H9 (cell line): ENCODE results near the gene UBAC2. TPM values are rescaled to one million over a fixed set of nuclear protein-coding genes. Genes with fewer than 3 reads are reported as not detected.

ENCODE experiments used
- DNase-seq: peaks from one replicate; pipeline ENCODE4 v3.0.0-alpha.2; 2017
- H2AFZ ChIP-seq: one replicate; pipeline ENCODE4 v1.6.1; 2013; ENCODE audit warnings: mild to moderate bottlenecking, low read length, control low read depth, moderate library complexity
- H2AK5ac ChIP-seq: 2 replicates; pipeline ENCODE4 v1.6.1; 2013; ENCODE audit warnings: low read length, control low read depth, mixed read lengths; ENCODE audit not compliant: insufficient read length
- H2BK120ac ChIP-seq: one replicate; pipeline ENCODE4 v1.6.1; 2013; ENCODE audit warnings: low read depth, mild to moderate bottlenecking, low read length, control low read depth, inconsistent platforms; ENCODE audit not compliant: poor library complexity, severe bottlenecking
- H2BK12ac ChIP-seq: 2 replicates; pipeline ENCODE4 v1.6.1; 2013; ENCODE audit warnings: low read length, control low read depth, mixed read lengths, low read depth; ENCODE audit not compliant: insufficient read length
- H2BK15ac ChIP-seq: 2 replicates; pipeline ENCODE4 v1.6.1; 2013; ENCODE audit warnings: low read depth, low read length, control low read depth
- H2BK20ac ChIP-seq: one replicate; pipeline ENCODE4 v1.6.1; 2013; ENCODE audit warnings: low read depth, mild to moderate bottlenecking, low read length, control low read depth, inconsistent platforms; ENCODE audit not compliant: poor library complexity, severe bottlenecking
- H2BK5ac ChIP-seq: 2 replicates; pipeline ENCODE4 v1.6.1; 2013; ENCODE audit warnings: low read length, control low read depth, mixed read lengths; ENCODE audit not compliant: insufficient read length
- H3K14ac ChIP-seq: 2 replicates; pipeline ENCODE4 v1.6.1; 2013; ENCODE audit warnings: low read length, control low read depth; ENCODE audit not compliant: insufficient read depth
- H3K18ac ChIP-seq: 2 replicates; pipeline ENCODE4 v1.6.1; 2013; ENCODE audit warnings: low read depth, mild to moderate bottlenecking, mixed read lengths, low read length, control low read depth; ENCODE audit not compliant: insufficient read length
- H3K23ac ChIP-seq: 2 replicates; pipeline ENCODE4 v1.6.1; 2013; ENCODE audit warnings: low read length, control low read depth, mixed read lengths, low read depth; ENCODE audit not compliant: insufficient read length
- H3K23me2 ChIP-seq: 2 replicates; pipeline ENCODE4 v1.6.1; 2013; ENCODE audit warnings: low read depth, mild to moderate bottlenecking, mixed read lengths, low read length, control low read depth; ENCODE audit not compliant: insufficient read length, poor library complexity, severe bottlenecking
- H3K27ac ChIP-seq: 2 replicates; pipeline ENCODE4 v1.5.1; 2013; ENCODE audit warnings: low read length, control low read depth, mixed read lengths, low read depth; ENCODE audit not compliant: insufficient read length
- H3K27me3 ChIP-seq: 2 replicates; pipeline ENCODE4 v1.6.1; 2013; ENCODE audit warnings: low read length, control low read depth, inconsistent platforms; ENCODE audit not compliant: insufficient read depth
- H3K4ac ChIP-seq: 2 replicates; pipeline ENCODE4 v1.6.1; 2013; ENCODE audit warnings: low read depth, mild to moderate bottlenecking, control low read depth, inconsistent platforms, low read length, moderate library complexity
- H3K4me1 ChIP-seq: 2 replicates; pipeline ENCODE4 v1.6.1; 2013; ENCODE audit warnings: low read length, control low read depth, inconsistent platforms; ENCODE audit not compliant: insufficient read depth
- H3K4me2 ChIP-seq: 2 replicates; pipeline ENCODE4 v1.6.1; 2013; ENCODE audit warnings: low read length, control low read depth, mixed read lengths; ENCODE audit not compliant: insufficient read length, insufficient read depth
- H3K56ac ChIP-seq: 2 replicates; pipeline ENCODE4 v1.6.1; 2013; ENCODE audit warnings: low read depth, mild to moderate bottlenecking, mixed read lengths, low read length, control low read depth; ENCODE audit not compliant: insufficient read length
- H3K79me1 ChIP-seq: 2 replicates; pipeline ENCODE4 v1.6.1; 2013; ENCODE audit warnings: low read depth, mild to moderate bottlenecking, moderate library complexity, low read length, control low read depth, inconsistent platforms; ENCODE audit not compliant: insufficient read depth, poor library complexity, severe bottlenecking
- H3K79me2 ChIP-seq: 2 replicates; pipeline ENCODE4 v1.6.1; 2013; ENCODE audit warnings: low read length, control low read depth, inconsistent platforms; ENCODE audit not compliant: insufficient read depth
- H3K9ac ChIP-seq: 2 replicates; pipeline ENCODE4 v1.6.1; 2013; ENCODE audit warnings: low read length, control low read depth, mixed read lengths; ENCODE audit not compliant: insufficient read length; ENCODE audit errors: extremely low read depth
- H3K9me3 ChIP-seq: one replicate; pipeline ENCODE4 v1.6.1; 2013; ENCODE audit warnings: low read depth, low read length, inconsistent platforms; ENCODE audit not compliant: control insufficient read depth
- H3T11ph ChIP-seq: one replicate; pipeline ENCODE4 v1.6.1; 2013; ENCODE audit warnings: mild to moderate bottlenecking, low read length, control low read depth, inconsistent platforms
- H4K20me1 ChIP-seq: one replicate; pipeline ENCODE4 v1.6.1; 2013; ENCODE audit not compliant: control insufficient read depth, insufficient read length, insufficient read depth
- H4K5ac ChIP-seq: 2 replicates; pipeline ENCODE4 v1.6.1; 2013; ENCODE audit warnings: low read depth, mild to moderate bottlenecking, mixed read lengths, low read length, control low read depth; ENCODE audit not compliant: insufficient read length
- H4K8ac ChIP-seq: replicated peaks from 2 replicates; pipeline ENCODE4 v1.6.1; 2013; ENCODE audit warnings: low read length, control low read depth, mixed read lengths, low read depth; ENCODE audit not compliant: insufficient read length
- H4K91ac ChIP-seq: 2 replicates; pipeline ENCODE4 v1.6.1; 2013; ENCODE audit warnings: low read depth, mild to moderate bottlenecking, moderate library complexity, mixed read lengths, low read length, control low read depth; ENCODE audit not compliant: insufficient read length
- H3K27ac Mint-ChIP-seq, 3 experiments: 2 replicates in 2 of 3; 3 replicates in 1 of 3; pipeline ENCODE4 v1.8.0; 2020 to 2021; ENCODE audit warnings: mixed read lengths in 3 of 3, mild to moderate bottlenecking in 1 of 3, moderate library complexity in 1 of 3
- H3K27me3 Mint-ChIP-seq: 2 replicates; pipeline ENCODE4 v1.8.0; 2021; ENCODE audit warnings: low read depth, mild to moderate bottlenecking, moderate library complexity, mixed read lengths
- H3K36me3 Mint-ChIP-seq, 3 experiments: 2 replicates in 2 of 3; 3 replicates in 1 of 3; pipeline ENCODE4 v1.8.0; 2020 to 2021; ENCODE audit warnings: low read depth in 3 of 3, mixed read lengths in 3 of 3; ENCODE audit not compliant: insufficient read depth in 1 of 3
- H3K4me1 Mint-ChIP-seq, 2 experiments: 2 replicates each; pipeline ENCODE4 v1.8.0; 2020; ENCODE audit warnings: mixed read lengths in 2 of 2
- H3K4me3 Mint-ChIP-seq, 2 experiments: 2 replicates in 1 of 2; 3 replicates in 1 of 2; pipeline ENCODE4 v1.8.0; 2020 to 2021; ENCODE audit warnings: mild to moderate bottlenecking in 2 of 2, mixed read lengths in 2 of 2, moderate library complexity in 1 of 2
- H3K9me3 Mint-ChIP-seq, 2 experiments: 2 replicates in 1 of 2; 3 replicates in 1 of 2; pipeline ENCODE4 v1.8.0; 2020; ENCODE audit warnings: mild to moderate bottlenecking in 2 of 2, mixed read lengths in 2 of 2, moderate library complexity in 1 of 2
- WGBS: extraction: QIAGEN DNeasy Blood & Tissue Kit; methylation state at CpG from one replicate; pipeline ENCODE4 v1.1.7; 2013; ENCODE audit warnings: missing lambda C conversion rate, low lambda C conversion rate, mixed read lengths; ENCODE audit not compliant: insufficient read length; ENCODE audit errors: extremely low coverage; 5-methylcytosine and 5-hydroxymethylcytosine counted together
- total RNA-seq: library from RNA; stranded (reverse); gene quantifications from 2 replicates; pipeline ENCODE4 v1.2.1, GENCODE V29; 2021
- TF ChIP-seq, protein P1 (sequence below): fragments of 200-600 bp; sonication (generic); conservative IDR thresholded peaks from 3 replicates; pipeline ENCODE4 v1.8.0; 2021; ENCODE audit warnings: antibody characterized with exemption, mild to moderate bottlenecking

Gene UBAC2
- total RNA-seq, 1 experiment from 2014 or later = 52.3 TPM

GRCh38 chr13:99266827-99267226, 66.2 kb downstream of the UBAC2 start:
- no peaks in the 10 kb centered on the region for H3K27me3 ChIP-seq
- Mint-ChIP-seq H3K36me3 (peaks cover 0 to 5% (median 0%) of the 10 kb centered on the region in 3 experiments; a peak in 2 of 7 replicates), H3K4me3 (no peak overlapping the region), H3K9me3 (no peaks in the 10 kb centered on the region), H3K27me3 (no peaks in the 10 kb centered on the region; the same call in 1 of the 2 replicates), H3K27ac (no peak overlapping the region), H3K4me1 (peaks cover 3% of the 10 kb centered on the region in 2 experiments; a peak in 2 of 4 replicates)
- H2AFZ ChIP-seq = no peak overlapping the region
- H3K4me2 ChIP-seq = no peak overlapping the region
- H3K4ac ChIP-seq = no peak overlapping the region
- WGBS = no CpG with 5 or more reads among the region's 6 CpGs
- H2AK5ac ChIP-seq = no peak overlapping the region
- H4K20me1 ChIP-seq = no peaks in the 10 kb centered on the region
- H2BK5ac ChIP-seq = no peak overlapping the region
- H3K23ac ChIP-seq = no peak overlapping the region
- no peak overlapping the region for H3T11ph ChIP-seq
- H4K5ac ChIP-seq = no peak overlapping the region
- H3K4me1 ChIP-seq = no peaks in the 10 kb centered on the region
- H3K79me2 ChIP-seq = no peaks in the 10 kb centered on the region
- no peaks in the 10 kb centered on the region for H3K79me1 ChIP-seq
- H3K9ac ChIP-seq = no peak overlapping the region
- no peak overlapping the region for H3K27ac ChIP-seq
- H3K14ac ChIP-seq = no peak overlapping the region
- H3K56ac ChIP-seq = no peak overlapping the region
- H3K23me2 ChIP-seq = no peaks in the 10 kb centered on the region
- no peak overlapping the region for H2BK120ac ChIP-seq
- no peak overlapping the region for H2BK15ac ChIP-seq
- no peak overlapping the region for H4K91ac ChIP-seq
- no peak overlapping the region for H4K8ac ChIP-seq
- no peak overlapping the region for H3K18ac ChIP-seq
- H2BK20ac ChIP-seq = no peak overlapping the region
- no peak for DNase-seq
- H3K9me3 ChIP-seq = no peaks in the 10 kb centered on the region
- H2BK12ac ChIP-seq = no peak overlapping the region
- TF ChIP-seq, protein P1, sequence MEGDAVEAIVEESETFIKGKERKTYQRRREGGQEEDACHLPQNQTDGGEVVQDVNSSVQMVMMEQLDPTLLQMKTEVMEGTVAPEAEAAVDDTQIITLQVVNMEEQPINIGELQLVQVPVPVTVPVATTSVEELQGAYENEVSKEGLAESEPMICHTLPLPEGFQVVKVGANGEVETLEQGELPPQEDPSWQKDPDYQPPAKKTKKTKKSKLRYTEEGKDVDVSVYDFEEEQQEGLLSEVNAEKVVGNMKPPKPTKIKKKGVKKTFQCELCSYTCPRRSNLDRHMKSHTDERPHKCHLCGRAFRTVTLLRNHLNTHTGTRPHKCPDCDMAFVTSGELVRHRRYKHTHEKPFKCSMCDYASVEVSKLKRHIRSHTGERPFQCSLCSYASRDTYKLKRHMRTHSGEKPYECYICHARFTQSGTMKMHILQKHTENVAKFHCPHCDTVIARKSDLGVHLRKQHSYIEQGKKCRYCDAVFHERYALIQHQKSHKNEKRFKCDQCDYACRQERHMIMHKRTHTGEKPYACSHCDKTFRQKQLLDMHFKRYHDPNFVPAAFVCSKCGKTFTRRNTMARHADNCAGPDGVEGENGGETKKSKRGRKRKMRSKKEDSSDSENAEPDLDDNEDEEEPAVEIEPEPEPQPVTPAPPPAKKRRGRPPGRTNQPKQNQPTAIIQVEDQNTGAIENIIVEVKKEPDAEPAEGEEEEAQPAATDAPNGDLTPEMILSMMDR = no peak
